ENCODE data around the gene LY86. TPM values are rescaled to one million over a fixed set of nuclear protein-coding genes. Genes with fewer than 3 reads are reported as not detected.

LY86 gene
- total RNA-seq, 1 experiment from 2014 or later, result not detected

DNA sequence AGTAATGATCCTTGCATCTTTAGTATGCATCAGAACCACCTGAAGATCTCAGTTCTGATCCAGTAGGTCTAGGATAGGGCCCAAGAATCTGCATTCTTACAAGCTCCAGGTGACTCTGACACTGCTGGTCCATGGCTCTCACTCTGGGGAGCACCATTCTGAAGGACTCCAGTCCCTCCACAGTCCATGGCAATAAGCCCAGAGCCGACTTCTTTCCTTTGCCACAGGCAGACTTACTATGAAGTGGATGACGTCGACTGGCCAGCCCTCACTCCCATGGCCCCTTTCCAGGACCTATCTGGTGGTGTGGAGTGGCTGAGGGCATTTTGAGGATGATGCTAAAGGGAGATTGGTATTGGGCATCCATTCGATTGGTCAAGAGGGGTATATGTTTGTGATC lies 21.8 kb upstream of the LY86 start:
- H3K4me3 Mint-ChIP-seq (ENCODE audit: low read depth, unreplicated experiment), result no peak overlapping the region
- H3K27ac Mint-ChIP-seq (ENCODE audit: unreplicated experiment), result no peak overlapping the region
- H3K27me3 Mint-ChIP-seq (ENCODE audit: unreplicated experiment), result peaks cover 49% of the 10 kb centered on the region
- H3K4me1 Mint-ChIP-seq (ENCODE audit: low read depth, unreplicated experiment), result no peaks in the 10 kb centered on the region
- TF ChIP-seq, protein P1, sequence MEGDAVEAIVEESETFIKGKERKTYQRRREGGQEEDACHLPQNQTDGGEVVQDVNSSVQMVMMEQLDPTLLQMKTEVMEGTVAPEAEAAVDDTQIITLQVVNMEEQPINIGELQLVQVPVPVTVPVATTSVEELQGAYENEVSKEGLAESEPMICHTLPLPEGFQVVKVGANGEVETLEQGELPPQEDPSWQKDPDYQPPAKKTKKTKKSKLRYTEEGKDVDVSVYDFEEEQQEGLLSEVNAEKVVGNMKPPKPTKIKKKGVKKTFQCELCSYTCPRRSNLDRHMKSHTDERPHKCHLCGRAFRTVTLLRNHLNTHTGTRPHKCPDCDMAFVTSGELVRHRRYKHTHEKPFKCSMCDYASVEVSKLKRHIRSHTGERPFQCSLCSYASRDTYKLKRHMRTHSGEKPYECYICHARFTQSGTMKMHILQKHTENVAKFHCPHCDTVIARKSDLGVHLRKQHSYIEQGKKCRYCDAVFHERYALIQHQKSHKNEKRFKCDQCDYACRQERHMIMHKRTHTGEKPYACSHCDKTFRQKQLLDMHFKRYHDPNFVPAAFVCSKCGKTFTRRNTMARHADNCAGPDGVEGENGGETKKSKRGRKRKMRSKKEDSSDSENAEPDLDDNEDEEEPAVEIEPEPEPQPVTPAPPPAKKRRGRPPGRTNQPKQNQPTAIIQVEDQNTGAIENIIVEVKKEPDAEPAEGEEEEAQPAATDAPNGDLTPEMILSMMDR (IDR thresholded peaks at IDR 0.05; ENCODE audit: unreplicated experiment), result no peak
- H3K9me3 Mint-ChIP-seq (ENCODE audit: low read depth, unreplicated experiment), result peaks cover 2% of the 10 kb centered on the region
- BruUV-seq (replicated peaks), result no TSS peak
- intact Hi-C loops (cut with micrococcal nuclease; ENCODE audit: unreplicated experiment), result loop anchor here (10.0 kb wide), 1 partner anchor 78 kb away; no protein-coding TSS in a partner anchor
- no peaks in the 10 kb centered on the region for H3K36me3 Mint-ChIP-seq (ENCODE audit: insufficient read depth, unreplicated experiment)
- DNase-seq, result no peak
- CTCF ChIA-PET, result no interaction called here

DNA sequence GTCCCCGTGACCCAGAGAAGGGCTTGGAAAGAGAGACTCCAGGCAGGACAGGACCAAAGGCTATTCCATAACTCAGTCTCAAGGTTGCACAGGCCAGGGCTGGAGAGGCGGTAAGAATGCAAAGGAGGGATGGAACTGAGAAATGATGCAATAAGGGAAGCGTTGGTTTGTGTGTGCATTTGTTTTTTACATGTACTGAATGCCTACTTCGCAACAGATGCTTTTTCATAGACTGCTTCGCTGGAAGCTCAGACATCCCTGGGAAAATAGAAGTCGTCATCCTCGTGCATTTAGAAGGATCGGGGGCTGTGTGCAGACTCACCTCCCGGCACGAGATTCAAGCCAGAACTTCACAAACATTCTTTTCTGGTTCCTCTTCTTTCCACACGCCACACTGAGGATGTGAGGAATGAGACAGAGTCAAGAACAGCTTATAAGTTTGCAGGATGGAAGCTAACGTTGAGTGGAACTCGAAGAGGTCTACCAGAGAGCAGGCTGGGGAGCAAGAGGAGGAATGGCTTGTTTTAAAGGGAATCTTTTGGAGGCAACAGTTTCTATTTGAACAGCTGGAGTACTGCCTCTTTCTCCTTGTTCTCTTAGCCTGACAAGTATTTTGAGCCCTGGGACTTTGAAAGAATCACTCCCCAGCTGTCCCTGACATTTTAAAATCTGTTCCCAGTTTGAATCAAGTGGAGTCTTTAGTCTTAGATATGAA lies 19.3 kb upstream of the LY86 start:
- TF ChIP-seq, protein P1 (IDR thresholded peaks at IDR 0.05; ENCODE audit: unreplicated experiment), result no peak
- Mint-ChIP-seq H3K4me1 (ENCODE audit: low read depth, unreplicated experiment) (no peaks in the 10 kb centered on the region), H3K36me3 (ENCODE audit: insufficient read depth, unreplicated experiment) (no peaks in the 10 kb centered on the region), H3K27ac (ENCODE audit: unreplicated experiment) (no peak overlapping the region), H3K4me3 (ENCODE audit: low read depth, unreplicated experiment) (no peak overlapping the region), H3K9me3 (ENCODE audit: low read depth, unreplicated experiment) (no peaks in the 10 kb centered on the region), H3K27me3 (ENCODE audit: unreplicated experiment) (peaks cover 46% of the 10 kb centered on the region)
- no TSS peak for BruUV-seq (replicated peaks)
- intact Hi-C loops (cut with micrococcal nuclease; ENCODE audit: unreplicated experiment), result loop anchor here (10.0 kb wide), 1 partner anchor 76 kb away; no protein-coding TSS in a partner anchor
- DNase-seq, result no peak
- CTCF ChIA-PET, result no interaction called here

DNA sequence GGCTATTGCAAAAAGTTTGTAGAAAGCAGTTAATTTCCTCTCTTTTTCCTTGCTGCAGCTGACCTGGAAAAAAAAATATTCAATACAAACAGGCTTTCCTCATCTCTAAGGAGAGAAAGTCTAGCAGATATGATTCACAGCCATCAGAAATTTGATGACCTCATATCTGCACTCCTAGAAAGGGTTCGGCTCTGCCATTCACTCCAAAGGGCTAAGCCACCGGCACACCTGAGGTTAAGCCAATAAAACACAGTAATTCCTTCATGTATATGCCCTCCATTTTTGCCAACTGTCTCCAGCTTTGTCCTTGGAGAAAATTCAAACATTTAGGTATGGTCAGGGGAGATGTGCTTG lies 18.7 kb upstream of the LY86 start:
- BruUV-seq (replicated peaks), result no TSS peak
- TF ChIP-seq, protein P1 (IDR thresholded peaks at IDR 0.05; ENCODE audit: unreplicated experiment), result no peak
- no peak for DNase-seq
- Mint-ChIP-seq H3K36me3 (ENCODE audit: insufficient read depth, unreplicated experiment) (no peaks in the 10 kb centered on the region), H3K4me1 (ENCODE audit: low read depth, unreplicated experiment) (no peaks in the 10 kb centered on the region), H3K4me3 (ENCODE audit: low read depth, unreplicated experiment) (no peak overlapping the region), H3K9me3 (ENCODE audit: low read depth, unreplicated experiment) (no peaks in the 10 kb centered on the region), H3K27ac (ENCODE audit: unreplicated experiment) (no peak overlapping the region), H3K27me3 (ENCODE audit: unreplicated experiment) (peaks cover 46% of the 10 kb centered on the region)
- intact Hi-C loops (cut with micrococcal nuclease; ENCODE audit: unreplicated experiment), result loop anchor here (10.0 kb wide), 1 partner anchor 75 kb away; no protein-coding TSS in a partner anchor
- CTCF ChIA-PET, result no interaction called here

DNA sequence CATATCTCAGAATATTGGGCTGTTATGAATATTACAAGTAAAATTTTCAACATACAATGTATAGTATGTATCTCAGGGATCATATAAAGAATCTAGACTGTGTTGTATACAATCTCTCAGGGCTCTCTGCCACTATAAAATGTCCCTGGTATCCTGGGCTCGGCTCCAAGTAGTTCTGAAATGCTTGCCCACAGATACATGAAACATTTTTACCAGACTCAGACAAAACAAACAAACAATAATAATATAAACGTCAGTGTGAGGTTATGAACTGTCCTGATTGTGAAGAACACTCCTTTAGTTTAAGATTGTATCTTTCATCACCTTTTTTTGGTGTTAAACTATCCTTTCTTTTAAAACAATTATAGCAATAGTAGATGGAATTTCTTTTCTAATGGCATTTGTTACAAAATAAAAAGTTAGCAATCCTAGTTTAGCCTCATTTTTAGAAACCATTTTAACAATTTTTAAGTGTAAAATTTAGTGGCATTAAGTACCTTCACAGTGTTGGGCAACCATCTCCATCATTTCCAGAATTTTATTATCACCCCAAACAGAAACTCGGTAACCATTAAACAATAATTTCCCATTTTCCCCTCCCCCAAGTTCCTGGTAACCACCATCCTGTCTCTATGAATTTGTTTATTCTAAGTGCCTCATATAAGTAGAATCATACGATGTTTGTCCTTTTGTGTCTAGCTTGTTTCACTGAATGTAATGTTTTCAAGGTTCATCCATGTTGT lies 17.4 kb upstream of the LY86 start:
- no peak overlapping the region for H3K27ac Mint-ChIP-seq (ENCODE audit: unreplicated experiment)
- BruUV-seq (replicated peaks), result no TSS peak
- TF ChIP-seq, protein P1 (IDR thresholded peaks at IDR 0.05; ENCODE audit: unreplicated experiment), result no peak
- H3K4me3 Mint-ChIP-seq (ENCODE audit: low read depth, unreplicated experiment), result no peak overlapping the region
- no peak for DNase-seq
- CTCF ChIA-PET, result no interaction called here
- H3K36me3 Mint-ChIP-seq (ENCODE audit: insufficient read depth, unreplicated experiment), result no peaks in the 10 kb centered on the region
- intact Hi-C loops (cut with micrococcal nuclease; ENCODE audit: unreplicated experiment), result no loop called here
- peaks cover 36% of the 10 kb centered on the region for H3K27me3 Mint-ChIP-seq (ENCODE audit: unreplicated experiment)
- H3K4me1 Mint-ChIP-seq (ENCODE audit: low read depth, unreplicated experiment), result no peaks in the 10 kb centered on the region
- H3K9me3 Mint-ChIP-seq (ENCODE audit: low read depth, unreplicated experiment), result no peaks in the 10 kb centered on the region

Measured in Calu3 (cell line).